Measurements from ENCODE around the gene GID8. TPM values are rescaled to one million over a fixed set of nuclear protein-coding genes. Genes with fewer than 3 reads are reported as not detected.

The GID8 gene
- total and polyA plus RNA-seq, 2 of the 13 experiments (the other 11 are each of a cell fraction or from before 2014, with no cell fraction given), result 39.6 to 59.8 TPM

DNA sequence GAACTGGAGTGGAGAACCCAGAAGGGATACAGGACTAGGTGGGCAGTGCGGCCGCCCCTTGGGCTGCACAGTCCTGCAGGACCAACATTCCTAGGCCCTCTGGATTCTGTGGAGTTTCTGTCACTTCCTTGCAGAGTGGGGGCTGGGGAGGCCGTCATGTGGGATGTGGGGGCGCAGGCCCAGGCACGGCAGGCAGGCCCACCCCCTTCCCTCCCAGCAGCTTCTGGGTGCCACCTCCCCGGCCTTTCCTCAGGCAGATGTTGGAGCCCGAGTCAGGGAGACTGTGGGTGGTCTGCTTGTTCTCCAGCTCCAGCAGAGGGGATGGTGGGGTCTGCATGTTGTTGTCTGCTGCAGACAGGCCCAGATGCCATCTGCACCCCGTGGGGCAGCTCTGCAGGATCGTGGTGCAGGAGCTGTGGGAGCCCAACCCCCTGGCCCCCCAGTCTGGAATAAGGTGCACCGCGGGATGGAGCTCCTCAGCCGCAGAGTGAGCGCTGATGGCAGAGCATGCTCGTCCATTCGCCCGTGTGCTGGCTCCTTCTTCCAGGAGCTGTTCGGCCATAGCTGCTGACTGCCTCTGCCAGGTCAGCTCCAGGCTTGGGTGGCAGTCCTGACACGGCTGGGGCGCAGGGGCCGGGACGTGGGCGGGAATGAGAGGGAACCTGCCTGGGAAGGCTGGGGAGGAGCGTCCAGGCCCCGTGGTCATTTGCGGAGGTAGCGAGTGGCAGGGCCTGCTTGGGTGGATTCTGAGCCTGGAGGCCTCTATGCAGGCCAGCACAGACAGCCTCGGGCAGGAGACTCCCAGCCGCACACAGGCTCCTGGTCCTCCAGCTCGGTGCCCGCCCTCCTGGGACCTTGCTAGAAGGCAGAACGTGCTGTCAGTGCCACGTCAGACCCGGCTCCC is 32.6 kb downstream of the GID8 start (continued):
- TF ChIP-seq, protein P1, sequence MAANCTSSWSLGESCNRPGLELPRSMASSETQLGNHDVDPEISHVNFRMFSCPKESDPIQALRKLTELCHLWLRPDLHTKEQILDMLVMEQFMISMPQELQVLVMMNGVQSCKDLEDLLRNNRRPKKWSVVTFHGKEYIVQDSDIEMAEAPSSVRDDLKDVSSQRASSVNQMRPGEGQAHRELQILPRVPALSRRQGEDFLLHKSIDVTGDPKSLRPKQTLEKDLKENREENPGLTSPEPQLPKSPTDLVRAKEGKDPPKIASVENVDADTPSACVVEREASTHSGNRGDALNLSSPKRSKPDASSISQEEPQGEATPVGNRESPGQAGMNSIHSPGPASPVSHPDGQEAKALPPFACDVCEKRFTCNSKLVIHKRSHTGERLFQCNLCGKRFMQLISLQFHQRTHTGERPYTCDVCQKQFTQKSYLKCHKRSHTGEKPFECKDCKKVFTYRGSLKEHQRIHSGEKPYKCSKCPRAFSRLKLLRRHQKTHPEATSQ (CRISPR knock-in tag; IDR thresholded peaks at IDR 0.05; ENCODE audit: borderline replicate concordance), result no peak
- TF ChIP-seq ZMYM3 (CRISPR knock-in tag; IDR thresholded peaks at IDR 0.05) (no peak), ZNF253 (CRISPR knock-in tag; IDR thresholded peaks at IDR 0.05; ENCODE audit: borderline replicate concordance) (peak; percentile 7; the same call in 1 of the 2 replicates), ZSCAN22 (CRISPR knock-in tag; IDR thresholded peaks at IDR 0.05) (peak; percentile 40; the same call in 1 of the 2 replicates), ZNF138 (CRISPR knock-in tag; IDR thresholded peaks at IDR 0.05; ENCODE audit: low read depth) (no peak), ZNF333 (CRISPR knock-in tag; IDR thresholded peaks at IDR 0.05; ENCODE audit: borderline replicate concordance) (peak; percentile 89; the same call in 1 of the 2 replicates), ARID2 (CRISPR knock-in tag; IDR thresholded peaks at IDR 0.05; ENCODE audit: borderline replicate concordance) (peak; percentile 10; the same call in 1 of the 2 replicates), KAT7 (CRISPR knock-in tag; IDR thresholded peaks at IDR 0.05; ENCODE audit: borderline replicate concordance) (no peak), GABPB1 (CRISPR knock-in tag; IDR thresholded peaks at IDR 0.05) (peak; percentile 31; the same call in 1 of the 2 replicates), DPF2 (CRISPR knock-in tag; IDR thresholded peaks at IDR 0.05; ENCODE audit: borderline replicate concordance, low read depth) (no peak), ATM (IDR thresholded peaks at IDR 0.05; ENCODE audit: borderline replicate concordance) (no peak), KDM2A (CRISPR knock-in tag; IDR thresholded peaks at IDR 0.05; ENCODE audit: borderline replicate concordance, low read depth) (peak; percentile 60; the same call in 1 of the 2 replicates), PCBP2 (optimal IDR thresholded peaks at IDR 0.05; ENCODE audit: low read depth, low read length, poor library complexity, severe bottlenecking) (no peak), SETDB1 (CRISPR knock-in tag; IDR thresholded peaks at IDR 0.05; ENCODE audit: borderline replicate concordance) (no peak), THYN1 (CRISPR knock-in tag; IDR thresholded peaks at IDR 0.05; ENCODE audit: borderline replicate concordance, low read depth) (no peak), NFE2L1 (CRISPR knock-in tag; IDR thresholded peaks at IDR 0.05; ENCODE audit: borderline replicate concordance) (no peak; the same call in 1 of the 2 replicates), CHCHD3 (CRISPR knock-in tag; IDR thresholded peaks at IDR 0.05) (no peak), KLF9 (CRISPR knock-in tag; IDR thresholded peaks at IDR 0.05; ENCODE audit: low read depth) (no peak), ZNF441 (CRISPR knock-in tag; IDR thresholded peaks at IDR 0.05; ENCODE audit: borderline replicate concordance) (0 out of 2 replicates have a peak, but pooled peaks have one; percentile 17), CBX5 (CRISPR knock-in tag; IDR thresholded peaks at IDR 0.05; ENCODE audit: borderline replicate concordance) (0 out of 2 replicates have a peak, but pooled peaks have one; percentile 18)
- TF ChIP-seq, protein P2, sequence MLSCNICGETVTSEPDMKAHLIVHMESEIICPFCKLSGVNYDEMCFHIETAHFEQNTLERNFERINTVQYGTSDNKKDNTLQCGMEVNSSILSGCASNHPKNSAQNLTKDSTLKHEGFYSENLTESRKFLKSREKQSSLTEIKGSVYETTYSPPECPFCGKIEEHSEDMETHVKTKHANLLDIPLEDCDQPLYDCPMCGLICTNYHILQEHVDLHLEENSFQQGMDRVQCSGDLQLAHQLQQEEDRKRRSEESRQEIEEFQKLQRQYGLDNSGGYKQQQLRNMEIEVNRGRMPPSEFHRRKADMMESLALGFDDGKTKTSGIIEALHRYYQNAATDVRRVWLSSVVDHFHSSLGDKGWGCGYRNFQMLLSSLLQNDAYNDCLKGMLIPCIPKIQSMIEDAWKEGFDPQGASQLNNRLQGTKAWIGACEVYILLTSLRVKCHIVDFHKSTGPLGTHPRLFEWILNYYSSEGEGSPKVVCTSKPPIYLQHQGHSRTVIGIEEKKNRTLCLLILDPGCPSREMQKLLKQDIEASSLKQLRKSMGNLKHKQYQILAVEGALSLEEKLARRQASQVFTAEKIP (CRISPR knock-in tag; IDR thresholded peaks at IDR 0.05; ENCODE audit: borderline replicate concordance), result no peak
- TF ChIP-seq, protein P3, sequence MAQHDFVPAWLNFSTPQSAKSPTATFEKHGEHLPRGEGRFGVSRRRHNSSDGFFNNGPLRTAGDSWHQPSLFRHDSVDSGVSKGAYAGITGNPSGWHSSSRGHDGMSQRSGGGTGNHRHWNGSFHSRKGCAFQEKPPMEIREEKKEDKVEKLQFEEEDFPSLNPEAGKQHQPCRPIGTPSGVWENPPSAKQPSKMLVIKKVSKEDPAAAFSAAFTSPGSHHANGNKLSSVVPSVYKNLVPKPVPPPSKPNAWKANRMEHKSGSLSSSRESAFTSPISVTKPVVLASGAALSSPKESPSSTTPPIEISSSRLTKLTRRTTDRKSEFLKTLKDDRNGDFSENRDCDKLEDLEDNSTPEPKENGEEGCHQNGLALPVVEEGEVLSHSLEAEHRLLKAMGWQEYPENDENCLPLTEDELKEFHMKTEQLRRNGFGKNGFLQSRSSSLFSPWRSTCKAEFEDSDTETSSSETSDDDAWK (CRISPR knock-in tag; IDR thresholded peaks at IDR 0.05), result no peak
- TF ChIP-seq, protein P4, sequence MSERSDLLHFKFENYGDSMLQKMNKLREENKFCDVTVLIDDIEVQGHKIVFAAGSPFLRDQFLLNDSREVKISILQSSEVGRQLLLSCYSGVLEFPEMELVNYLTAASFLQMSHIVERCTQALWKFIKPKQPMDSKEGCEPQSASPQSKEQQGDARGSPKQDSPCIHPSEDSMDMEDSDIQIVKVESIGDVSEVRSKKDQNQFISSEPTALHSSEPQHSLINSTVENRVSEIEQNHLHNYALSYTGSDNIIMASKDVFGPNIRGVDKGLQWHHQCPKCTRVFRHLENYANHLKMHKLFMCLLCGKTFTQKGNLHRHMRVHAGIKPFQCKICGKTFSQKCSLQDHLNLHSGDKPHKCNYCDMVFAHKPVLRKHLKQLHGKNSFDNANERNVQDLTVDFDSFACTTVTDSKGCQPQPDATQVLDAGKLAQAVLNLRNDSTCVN (CRISPR knock-in tag; IDR thresholded peaks at IDR 0.05; ENCODE audit: borderline replicate concordance), result no peak
